Erythroblast (primary cell): ENCODE results near the gene BMP7.

Source experiments
- GATA1 ChIP-seq: IDR thresholded peaks from 2 replicates; pipeline ENCODE4 v1.6.1; 2011; ENCODE audit warnings: low read depth, mild to moderate bottlenecking, control low read depth, low read length, moderate library complexity
- POLR2A ChIP-seq: IDR thresholded peaks from 2 replicates; pipeline ENCODE4 v1.6.1; 2011; ENCODE audit warnings: mild to moderate bottlenecking, low read length

DNA sequence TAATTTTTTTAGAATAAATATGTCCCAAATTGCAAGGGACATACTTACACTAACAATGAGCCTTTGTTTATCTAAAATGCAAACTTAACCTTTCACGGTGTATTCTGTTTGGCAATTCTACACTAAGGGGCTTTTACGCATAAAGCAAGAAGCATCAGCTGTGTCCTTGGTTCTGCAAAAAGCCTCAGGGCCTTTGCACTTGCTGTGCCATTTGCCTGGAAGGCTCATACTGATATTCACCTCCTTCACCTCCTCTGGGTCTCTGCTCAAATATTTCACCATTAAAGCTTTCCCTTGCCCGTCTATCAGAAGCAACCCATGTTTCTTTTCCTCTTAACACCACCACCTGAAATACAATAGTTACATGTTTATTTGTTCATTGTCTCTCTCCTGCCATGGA is 8.9 kb upstream of the BMP7 start:
- TF ChIP-seq POLR2A: no peak
- no peak for TF ChIP-seq GATA1
